Stimulated activated CD8-positive, alpha-beta memory T cell treated with anti-CD3 and anti-CD28 coated beads, Interleukin-4, amount 100 ng/mL, for 4 hours (primary cell): ENCODE results near the gene EPB41.
"Not testable (repeated sequence)": the region's sequence is repeated elsewhere in the genome, so short reads cannot be mapped to it uniquely, and the experiment has no call there.

Experiments
- DNase-seq, 2 donors: peaks; one replicate each; pipeline ENCODE4 v3.0.0-alpha.2; 2020; ENCODE audit warnings: low read depth in 2 of 2, low spot score in 1 of 2

EPB41 gene

DNA sequence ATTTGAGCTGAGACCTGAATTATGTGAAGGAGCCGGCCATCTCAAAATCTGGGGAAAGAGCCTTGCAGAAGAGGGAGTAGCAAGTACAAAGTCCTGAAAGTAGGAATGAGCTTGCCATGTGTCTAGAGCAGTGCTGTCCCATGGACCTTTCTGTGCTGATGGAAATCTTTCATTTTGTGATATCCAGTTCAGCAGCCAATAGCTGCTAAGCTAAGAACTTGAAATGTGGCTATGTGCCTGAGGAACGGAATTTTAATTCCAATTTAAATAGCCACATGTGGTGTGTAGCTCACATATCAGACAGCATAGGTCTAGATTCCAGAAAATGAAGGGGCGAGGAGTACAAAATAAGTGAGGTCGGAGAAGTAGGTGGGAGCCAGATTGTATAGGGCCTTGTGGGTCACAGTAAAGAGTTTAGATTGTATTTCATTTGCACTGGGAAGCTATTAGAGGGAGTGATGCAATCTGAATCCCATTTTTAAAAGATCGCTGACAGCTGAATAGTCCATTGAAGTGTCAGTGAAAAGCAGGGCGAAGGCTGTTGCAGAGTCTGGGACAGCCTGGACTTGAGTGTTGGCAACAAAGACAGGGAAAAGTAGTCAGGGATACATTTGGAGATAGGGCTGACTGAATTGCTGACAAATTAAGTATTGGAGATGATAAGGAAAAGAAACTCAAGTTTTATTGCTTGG is 129.1 kb downstream of the EPB41 start:
- DNase-seq: no peak

DNA sequence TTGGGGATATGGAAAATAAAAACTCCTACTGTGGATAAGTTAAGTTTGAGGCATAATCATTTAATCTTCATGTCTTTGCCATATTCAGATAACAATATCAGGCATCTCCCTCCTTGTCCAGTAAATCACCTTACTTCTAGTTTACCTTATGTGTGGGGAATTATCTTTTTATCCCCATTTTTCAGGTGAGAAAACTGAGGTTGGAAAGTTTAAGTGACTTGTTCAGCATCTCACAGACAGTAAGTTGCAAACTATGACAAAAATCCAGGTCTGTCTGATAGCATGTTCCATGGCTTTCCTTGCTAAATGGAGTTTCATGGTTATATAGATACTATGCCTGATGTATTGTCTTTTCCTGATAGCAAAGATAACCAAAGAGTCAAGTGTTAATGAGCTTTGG is 129.6 kb downstream of the EPB41 start:
- DNase-seq: no peak

DNA sequence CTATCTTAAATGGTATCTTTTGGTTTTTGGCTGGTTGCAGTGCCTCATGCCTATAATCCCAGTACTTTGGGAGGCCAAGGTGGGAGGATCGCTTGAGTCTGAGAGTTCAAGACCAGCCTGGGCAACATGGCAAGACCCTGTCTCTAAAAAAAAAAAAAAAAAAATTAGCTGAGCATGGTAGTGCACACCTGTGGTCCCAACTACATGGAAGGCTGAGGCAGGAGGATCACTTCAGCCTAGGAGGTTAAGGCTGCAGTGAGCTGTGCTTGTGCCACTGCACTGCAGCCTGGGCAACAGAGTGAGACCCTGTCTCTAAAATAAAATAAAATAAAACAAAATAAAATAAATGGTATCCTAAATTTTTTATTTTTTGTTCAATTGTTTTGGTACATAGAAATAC is 131.3 kb downstream of the EPB41 start:
- not testable (repeated sequence) for DNase-seq

DNA sequence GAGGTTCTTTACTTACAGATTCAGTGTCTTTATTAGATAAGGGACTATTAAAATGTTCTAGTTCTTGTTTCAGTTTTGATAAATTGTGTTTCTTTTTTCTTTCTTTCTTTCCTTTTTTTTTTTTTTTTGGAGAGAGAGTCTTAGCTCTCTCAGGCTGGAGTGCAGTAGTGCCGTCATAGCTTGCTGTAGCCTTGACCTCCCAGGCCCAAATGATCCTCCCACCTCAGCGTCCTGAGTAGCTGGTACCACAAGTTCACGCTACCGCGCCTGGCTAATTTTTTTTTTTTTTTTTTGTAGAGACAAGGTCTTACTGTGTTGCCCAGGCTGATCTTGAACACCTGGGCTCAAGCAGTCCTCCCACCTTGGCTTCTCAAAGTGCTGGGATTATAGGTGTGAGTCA is 132.8 kb downstream of the EPB41 start:
- no peak for DNase-seq

DNA sequence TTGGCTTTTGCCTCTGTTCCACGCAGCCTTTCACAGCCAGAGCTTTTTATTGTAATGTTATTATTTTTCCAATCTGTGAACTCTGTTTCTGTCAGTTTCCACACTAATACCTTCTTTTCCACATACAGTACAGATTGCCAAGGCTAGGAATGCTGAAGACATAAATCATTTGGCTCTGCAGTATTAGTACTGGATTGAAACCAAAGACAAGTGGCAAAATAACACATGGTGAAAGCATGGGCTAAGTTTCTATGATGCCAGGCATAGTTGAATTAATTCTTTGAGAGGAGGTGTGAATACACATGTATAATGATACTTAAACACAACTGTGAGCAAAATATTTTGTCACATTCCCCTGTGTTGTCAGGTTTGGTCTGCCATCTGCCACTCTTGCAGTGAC is 135.8 kb downstream of the EPB41 start:
- DNase-seq: no peak

DNA sequence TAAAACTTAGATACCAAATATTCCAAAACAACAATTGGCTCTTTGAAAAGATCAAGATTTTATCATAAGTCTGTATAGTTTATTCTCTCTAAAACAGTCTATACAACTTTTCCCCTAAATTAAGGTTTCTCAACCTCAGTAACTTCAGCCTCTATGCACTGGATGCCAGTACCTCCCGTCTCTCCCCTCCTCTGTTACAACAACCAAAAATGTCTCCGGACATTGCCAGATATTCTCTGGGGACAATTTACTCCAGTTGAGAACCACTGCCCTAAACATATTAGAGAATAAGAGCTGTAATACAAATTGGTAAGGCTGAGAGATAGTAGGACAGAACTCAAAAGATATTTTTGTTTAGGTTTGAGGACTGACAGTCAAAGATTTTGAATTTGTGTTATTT is 137.7 kb downstream of the EPB41 start:
- no peak for DNase-seq

DNA sequence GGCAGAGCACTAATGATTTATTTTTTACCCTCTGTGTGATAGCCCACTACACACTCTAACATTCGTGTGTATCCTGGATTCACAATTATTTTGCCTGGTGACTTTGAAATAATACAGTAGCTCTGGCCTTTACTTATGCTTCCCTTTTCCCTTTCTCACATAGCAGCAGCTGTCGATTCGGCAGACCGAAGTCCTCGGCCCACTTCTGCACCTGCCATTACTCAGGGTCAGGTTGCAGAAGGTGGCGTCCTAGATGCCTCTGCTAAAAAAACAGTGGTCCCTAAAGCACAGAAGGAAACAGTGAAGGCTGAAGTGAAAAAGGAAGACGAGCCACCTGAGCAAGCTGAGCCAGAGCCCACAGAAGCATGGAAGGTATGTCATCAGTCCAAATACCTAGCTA is 138.6 kb downstream of the EPB41 start:
- no peak for DNase-seq

DNA sequence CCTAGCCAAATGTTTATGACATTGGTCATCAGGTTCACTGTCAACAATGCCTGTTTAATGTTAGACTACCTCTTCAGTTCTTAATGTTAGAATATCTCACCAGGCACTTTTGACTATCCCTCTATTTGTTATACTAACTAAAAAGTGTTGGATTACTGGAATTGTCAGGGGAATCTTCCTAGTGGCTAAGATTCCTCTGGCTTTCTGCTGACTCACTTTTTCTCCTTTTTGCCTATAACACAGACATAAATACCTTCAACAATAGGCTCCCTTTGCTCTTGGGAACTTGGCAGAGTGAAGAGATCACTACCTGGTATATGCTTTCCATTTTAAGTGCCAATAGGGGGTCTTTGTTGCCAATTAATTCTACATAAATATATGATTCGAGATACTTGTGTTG is 140.8 kb downstream of the EPB41 start:
- no peak for DNase-seq

DNA sequence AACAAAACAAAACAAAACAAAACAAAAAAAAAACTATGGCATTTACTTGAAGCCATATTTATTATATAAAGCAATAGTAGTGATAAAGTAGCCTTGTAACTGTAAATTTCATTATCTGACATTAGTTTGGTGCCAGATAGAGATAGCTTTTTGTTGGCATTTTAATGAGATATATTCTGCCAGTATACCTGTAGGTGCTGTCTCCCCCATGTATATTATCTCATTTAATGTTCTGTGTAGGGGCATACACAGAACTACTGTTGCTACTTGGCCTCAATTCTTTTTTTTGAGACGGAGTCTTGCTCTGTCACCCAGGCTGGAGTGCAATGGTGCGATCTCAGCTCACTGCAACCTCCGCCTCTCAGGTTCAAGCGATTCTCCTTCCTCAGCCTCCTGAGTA is 141.9 kb downstream of the EPB41 start:
- no peak for DNase-seq

DNA sequence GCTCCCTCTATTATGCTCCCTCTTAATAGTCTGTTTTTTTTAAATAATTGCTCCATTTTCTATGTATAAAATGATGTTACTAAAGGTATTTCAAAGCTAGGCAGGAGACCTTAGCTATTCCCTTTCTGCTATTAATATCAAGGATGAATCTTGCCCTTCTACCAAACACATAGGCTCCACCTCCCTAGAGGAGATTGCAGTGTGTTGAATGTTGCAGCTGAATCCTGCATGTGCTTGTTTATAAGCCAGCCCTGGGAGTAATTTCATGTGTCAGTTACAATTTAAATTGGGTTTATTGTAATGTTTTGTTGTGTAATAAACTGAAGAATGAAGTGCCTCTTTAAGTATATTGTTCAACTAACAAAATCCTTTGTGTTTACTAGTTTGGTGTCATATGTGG is 143.3 kb downstream of the EPB41 start:
- DNase-seq: no peak

DNA sequence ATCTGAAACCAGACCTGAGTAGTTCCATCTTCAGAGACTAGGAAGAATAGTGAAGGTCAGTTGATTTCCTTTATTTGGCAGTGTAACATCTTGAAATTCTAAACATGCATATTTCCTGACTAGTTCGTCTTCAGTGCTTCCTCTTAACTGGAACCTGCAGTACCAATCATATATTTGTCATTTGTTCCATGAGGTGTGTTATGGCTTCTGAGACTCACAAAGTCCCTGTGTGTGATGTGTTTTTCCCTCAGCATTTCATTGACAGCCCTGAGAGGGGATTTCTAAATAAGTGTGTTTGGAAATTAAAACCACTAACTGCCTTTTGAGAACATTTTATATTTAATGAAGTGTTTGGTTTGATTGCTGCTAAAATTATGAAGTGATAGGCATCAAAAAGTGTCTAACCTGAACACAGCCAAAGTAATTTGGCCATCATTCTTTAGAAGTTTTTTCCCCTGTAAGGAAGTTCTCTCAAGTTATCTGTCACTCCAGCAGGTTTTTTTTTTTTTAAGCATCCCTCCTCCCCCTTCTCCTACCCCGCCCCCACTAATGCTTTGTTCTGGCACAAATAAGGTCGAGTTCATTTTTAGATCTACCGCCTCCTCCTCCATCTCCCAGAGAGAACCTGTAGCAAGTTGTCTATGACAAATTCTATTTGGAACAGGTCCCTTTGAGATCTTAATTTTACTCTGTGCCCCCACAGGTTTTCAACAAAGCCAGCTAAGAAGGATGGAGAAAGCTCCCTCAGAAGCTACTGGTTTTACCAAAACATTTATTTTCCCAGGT is 148.0 kb downstream of the EPB41 start:
- DNase-seq: no peak

DNA sequence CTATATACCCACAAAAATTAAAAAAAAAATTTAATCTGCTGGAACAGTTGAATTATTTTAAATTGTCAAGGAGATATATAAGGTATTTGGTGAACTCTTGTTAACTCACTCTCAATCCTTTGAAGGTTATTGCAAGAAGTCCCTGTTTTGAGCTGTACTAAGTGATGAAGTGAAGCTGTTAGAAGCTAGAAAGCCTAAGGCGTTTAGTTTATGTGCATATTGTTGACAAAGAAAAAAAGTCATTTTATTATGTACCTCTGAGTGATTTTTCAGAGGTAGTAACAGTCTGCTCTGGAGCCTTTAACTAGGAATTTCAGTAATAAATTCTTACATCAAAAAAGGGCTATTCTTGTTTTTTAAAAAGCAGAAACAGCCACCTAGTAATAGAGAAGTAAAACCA is 149.7 kb downstream of the EPB41 start:
- DNase-seq: no peak

DNA sequence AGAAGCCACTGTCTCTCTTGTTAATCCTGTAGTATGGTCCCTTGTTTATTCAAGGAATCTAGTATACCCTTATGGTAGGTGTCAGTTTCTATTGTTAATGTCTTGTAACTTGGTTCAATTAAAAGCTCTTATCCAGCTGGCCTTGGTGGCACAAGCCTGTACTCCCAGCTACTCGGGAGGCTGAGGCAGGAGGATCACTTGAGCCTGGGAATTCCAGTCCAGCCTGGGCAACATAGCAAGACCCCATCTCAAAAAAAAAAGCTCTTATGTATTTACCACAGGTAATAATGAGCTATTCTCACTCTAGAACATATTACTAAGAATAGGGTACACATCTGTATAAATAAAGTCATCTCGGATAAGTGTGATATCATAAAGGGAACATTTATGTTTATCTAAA is 162.8 kb downstream of the EPB41 start:
- no peak for DNase-seq

DNA sequence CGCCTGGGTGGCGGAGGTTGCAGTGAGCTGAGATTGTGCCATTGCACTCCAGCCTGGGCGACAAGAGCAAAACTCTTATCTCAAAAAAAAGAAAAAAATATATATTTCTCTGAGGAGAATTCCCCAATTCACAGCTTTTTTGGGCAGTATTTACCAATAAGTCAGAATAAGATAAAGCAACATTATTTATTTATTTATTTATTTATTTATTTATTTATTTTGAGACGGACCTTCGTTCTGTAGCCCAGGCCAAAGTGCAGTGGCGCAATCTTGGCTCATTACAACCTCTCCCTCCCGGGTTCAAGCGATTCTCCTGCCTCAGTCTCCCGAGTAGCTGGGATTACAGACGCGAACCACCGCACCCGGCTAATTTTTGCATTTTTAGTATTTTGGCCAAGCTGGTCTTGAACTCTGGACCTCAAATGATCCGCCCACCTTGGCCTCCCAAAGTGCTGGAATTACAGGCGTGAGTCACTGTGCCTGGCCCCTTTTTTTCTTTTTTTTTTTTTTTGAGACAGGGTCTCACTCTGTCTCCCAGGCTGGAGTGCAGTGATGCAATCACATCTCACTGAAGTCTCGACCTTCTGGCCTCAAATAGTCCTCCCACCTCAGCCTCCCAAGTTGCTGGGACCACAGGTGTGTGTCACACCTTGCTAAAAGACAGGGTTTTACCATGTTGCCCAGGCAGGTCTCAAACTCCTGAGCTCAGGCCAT is 165.7 kb downstream of the EPB41 start:
- not testable (repeated sequence) for DNase-seq

DNA sequence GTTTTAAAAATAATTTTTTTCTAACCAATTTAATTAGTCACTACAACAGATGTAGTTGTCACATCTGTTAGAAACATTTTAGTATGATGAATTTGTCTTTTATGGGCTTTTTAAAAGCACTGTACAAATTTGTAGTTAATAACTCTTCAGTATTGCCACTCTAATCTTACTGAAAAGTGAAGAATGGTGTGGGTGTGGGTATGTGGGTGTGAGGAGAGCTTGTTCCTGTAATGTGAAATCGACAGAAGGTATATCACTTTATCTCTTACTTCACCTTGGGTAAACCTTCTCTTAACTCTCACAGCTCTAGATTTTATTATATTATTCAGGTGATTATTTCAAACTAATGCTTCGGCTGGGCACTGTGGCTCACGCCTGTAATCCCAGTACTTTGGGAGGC is 166.8 kb downstream of the EPB41 start:
- DNase-seq: no peak

DNA sequence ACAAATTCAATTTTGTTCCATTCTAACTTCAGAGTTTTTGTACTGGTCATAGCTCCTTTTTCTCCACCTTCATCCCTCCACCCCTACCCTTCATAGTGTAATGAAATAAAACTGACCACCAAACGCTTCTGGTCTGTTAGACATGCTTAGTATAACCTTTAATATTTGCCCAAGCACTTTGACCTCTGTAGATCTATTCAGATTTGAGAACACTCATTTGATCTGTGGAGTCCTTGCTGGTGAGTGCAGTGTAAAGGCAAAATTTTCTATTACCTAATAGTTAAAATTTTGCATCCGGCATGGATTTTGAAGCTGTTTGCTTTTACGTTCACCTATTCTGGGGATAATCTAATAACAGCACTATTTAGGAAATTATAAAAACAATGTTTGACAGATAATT is 168.2 kb downstream of the EPB41 start:
- DNase-seq: no peak

DNA sequence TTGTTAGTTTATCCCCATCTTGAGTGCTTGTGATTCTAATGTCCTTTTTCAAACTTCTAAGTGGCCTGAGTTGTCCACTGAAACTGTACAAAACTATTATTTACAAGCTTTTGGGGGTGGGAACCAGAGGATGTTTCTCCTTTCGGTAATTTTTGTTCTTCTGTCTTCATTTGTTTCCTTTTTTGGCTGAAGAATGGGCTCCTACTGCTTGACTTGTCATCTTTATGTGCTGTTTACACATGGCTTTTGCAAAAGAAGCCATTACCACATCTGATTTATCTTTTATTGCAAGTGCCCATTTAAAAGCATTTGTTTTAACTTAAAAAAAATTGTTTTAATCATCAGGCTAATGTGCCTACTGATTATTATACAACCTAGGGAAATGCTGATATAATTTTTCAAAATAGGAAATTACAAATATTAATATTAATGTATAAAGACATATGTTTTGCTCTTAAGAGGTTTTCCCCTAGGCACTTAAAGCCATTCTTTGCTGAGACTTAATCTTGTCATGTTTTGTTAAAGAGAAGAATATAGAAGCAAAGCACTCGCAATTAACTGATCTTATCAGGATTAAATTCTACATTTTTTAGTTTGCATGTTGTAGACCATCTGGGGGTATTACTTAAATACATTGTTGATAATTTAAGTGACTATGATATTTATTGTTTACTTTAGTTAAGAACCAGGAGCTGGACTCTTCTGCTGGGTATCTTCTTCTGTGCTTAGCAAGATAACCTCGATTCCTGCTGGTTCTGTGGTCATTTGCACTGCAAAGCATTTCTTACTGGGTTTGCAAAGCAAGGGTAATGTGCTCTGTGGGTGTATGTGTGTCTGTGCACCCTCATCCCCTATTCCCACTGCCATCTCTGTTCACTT is 169.2 kb downstream of the EPB41 start:
- DNase-seq: no peak

DNA sequence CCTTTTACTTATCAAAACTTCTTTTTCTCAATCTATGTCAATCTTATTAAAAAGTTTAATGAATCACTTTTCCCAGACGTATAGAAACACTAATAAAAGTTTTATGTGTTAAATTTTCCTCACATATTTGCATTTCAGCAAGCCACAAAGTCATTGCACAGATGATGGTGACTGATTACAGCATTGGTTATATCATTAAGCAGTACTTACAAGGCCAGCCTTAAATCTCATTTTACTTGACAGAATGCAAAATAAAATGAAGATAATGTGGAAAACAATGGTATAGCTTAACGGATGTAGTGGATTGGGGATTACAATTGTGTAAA is 169.8 kb downstream of the EPB41 start:
- DNase-seq: no peak

DNA sequence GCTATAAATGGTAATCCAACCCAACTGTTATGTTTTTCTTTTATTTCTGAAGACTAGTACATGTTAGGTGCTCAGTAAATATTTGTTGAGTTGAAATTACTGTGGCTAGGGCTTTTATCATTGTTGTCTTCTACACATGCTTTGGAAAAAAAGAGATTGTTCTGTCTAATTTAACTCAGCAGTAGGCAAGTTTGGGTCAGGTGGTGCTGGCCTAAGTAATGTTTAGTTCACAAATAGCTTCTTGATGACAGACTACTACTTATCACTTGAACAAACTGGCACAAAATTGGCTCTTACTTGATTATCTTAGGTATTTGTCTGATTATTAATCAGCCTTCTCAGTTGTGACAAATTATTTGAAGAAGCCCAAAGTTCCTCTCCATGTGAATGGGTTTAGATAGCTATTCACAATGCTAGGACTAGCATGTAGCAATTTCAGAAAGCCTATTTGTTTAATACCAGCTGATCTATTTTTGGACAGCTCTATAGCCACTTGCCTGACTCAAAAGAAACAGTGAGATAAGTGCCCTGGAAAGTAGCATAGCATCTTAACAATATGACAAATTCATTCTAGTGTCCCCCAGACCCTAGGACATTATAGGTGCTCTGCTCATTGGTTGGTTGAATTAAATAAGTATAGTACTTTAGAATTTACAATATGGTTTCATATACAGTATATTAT is 176.7 kb downstream of the EPB41 start:
- DNase-seq: no peak

DNA sequence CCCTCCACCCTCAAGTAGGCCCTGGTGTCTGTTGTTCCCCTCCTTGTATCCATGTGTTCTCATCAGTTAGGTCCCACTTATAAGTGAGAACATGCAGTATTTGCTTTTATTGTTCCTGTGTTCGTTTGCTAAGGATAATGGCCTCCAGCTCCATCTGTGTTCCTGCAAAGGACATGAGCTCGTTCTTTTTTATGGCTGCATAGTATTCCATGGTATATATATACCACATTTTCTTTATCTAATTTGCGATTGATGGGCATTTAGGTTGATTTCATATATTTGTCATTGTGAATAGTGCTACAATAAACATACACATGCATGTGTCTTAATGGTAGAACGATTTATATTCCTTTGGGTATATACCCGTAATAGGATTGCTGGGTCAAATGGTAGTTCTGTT is 178.3 kb downstream of the EPB41 start:
- DNase-seq: not testable (repeated sequence)

DNA sequence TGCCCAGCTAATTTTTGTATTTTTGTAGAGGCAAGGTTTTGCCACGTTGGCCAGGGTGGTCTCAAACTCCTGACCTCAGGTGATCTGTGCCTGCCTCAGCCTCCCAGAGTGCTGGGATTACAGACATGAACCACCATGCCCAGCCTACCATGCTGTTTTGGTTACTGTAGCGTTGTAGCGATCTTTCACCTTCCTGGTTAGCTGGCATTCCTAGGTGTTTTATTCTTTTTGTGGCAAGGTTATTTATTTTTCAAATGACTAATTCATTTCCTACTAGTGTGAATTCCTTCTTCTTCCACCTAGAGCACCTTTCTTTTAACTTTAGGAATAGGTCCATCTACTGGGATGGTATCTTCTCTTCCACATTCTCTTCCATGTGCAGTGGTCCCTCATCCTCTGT is 180.1 kb downstream of the EPB41 start:
- DNase-seq: no peak
